Naive thymus-derived CD4-positive, alpha-beta T cell (primary cell): ENCODE measurements around the gene COL9A3. TPM values are rescaled to one million over a fixed set of nuclear protein-coding genes. Genes with fewer than 3 reads are reported as not detected.

ENCODE experiments used
- ATAC-seq: fragments of 150-1000 bp; cut with Tn5 transposase; 2 replicates; pipeline ENCODE4 v1.10.0; 2021; ENCODE audit warnings: mild to moderate bottlenecking, moderate library complexity
- CTCF ChIA-PET: fragments of 350-600 bp; sonication (Branson Sonifier 250); formaldehyde crosslinking; loops from one replicate; lab custom pipeline; 2021; ENCODE audit warnings: antibody characterized with exemption; lab: Charles Lee
- POLR2A ChIA-PET: fragments of 350-600 bp; sonication (Branson Sonifier 250); formaldehyde crosslinking; loops from one replicate; lab custom pipeline; 2021; ENCODE audit warnings: antibody characterized with exemption, inconsistent platforms; lab: Charles Lee
- DNase-seq, 9 donors: peaks; one replicate each; pipeline versions ENCODE4 v3.0.0 to v3.0.0-alpha.2; 2020 to 2022; ENCODE audit warnings: mixed read lengths in 1 of 9
- H3K27ac ChIP-seq: one replicate; pipeline ENCODE4 v1.7.0; 2013; ENCODE audit warnings: mild to moderate bottlenecking, low read depth, low read length, moderate library complexity
- H3K27me3 ChIP-seq, 2 donors: one replicate each; pipeline ENCODE4 v1.7.0; 2013; ENCODE audit warnings: low read length in 2 of 2, mild to moderate bottlenecking in 2 of 2, moderate library complexity in 2 of 2; ENCODE audit not compliant: control insufficient read depth in 2 of 2, insufficient read depth in 2 of 2
- H3K36me3 ChIP-seq, 3 experiments: 1 replicate in 2 of 3; 2 replicates in 1 of 3; pipeline ENCODE4 v1.7.0; 2013; ENCODE audit warnings: low read length in 3 of 3, mild to moderate bottlenecking in 3 of 3, moderate library complexity in 1 of 3; ENCODE audit not compliant: insufficient read depth in 3 of 3, control insufficient read depth in 2 of 3
- H3K4me1 ChIP-seq, 2 donors: one replicate each; pipeline ENCODE4 v1.7.0; 2013; ENCODE audit warnings: low read length in 2 of 2, mild to moderate bottlenecking in 2 of 2, moderate library complexity in 1 of 2; ENCODE audit not compliant: control insufficient read depth in 2 of 2, insufficient read depth in 2 of 2
- H3K4me3 ChIP-seq: 2 replicates; pipeline ENCODE4 v1.7.0; 2013; ENCODE audit warnings: mild to moderate bottlenecking, low read length
- H3K9me3 ChIP-seq, 3 experiments: 1 replicate in 2 of 3; 2 replicates in 1 of 3; pipeline ENCODE4 v1.7.0; 2013; ENCODE audit warnings: low read length in 3 of 3; ENCODE audit not compliant: control insufficient read depth in 2 of 3
- H3K27ac Mint-ChIP-seq, 9 donors: one replicate each; pipeline ENCODE4 v1.8.0; 2020 to 2022; ENCODE audit warnings: mixed read lengths in 9 of 9, mild to moderate bottlenecking in 8 of 9, moderate library complexity in 5 of 9, inconsistent platforms in 2 of 9
- H3K27me3 Mint-ChIP-seq, 5 donors: one replicate each; pipeline ENCODE4 v1.8.0; 2021 to 2022; ENCODE audit warnings: mixed read lengths in 5 of 5, mild to moderate bottlenecking in 1 of 5
- H3K36me3 Mint-ChIP-seq, 5 donors: one replicate each; pipeline ENCODE4 v1.8.0; 2020 to 2022; ENCODE audit warnings: mixed read lengths in 5 of 5, mild to moderate bottlenecking in 3 of 5, inconsistent platforms in 1 of 5
- H3K4me1 Mint-ChIP-seq, 7 donors: one replicate each; pipeline ENCODE4 v1.8.0; 2020 to 2022; ENCODE audit warnings: mixed read lengths in 7 of 7, mild to moderate bottlenecking in 3 of 7, inconsistent platforms in 1 of 7
- H3K4me3 Mint-ChIP-seq, 10 donors: one replicate each; pipeline ENCODE4 v1.8.0; 2020 to 2022; ENCODE audit warnings: mild to moderate bottlenecking in 10 of 10, mixed read lengths in 10 of 10, moderate library complexity in 6 of 10, inconsistent platforms in 2 of 10
- H3K9me3 Mint-ChIP-seq, 11 donors: one replicate each; pipeline ENCODE4 v1.8.0; 2020 to 2022; ENCODE audit warnings: mixed read lengths in 11 of 11, mild to moderate bottlenecking in 4 of 11, inconsistent platforms in 1 of 11, moderate library complexity in 1 of 11
- intact Hi-C, 2 donors: fragments of 100-400 bp; cut with micrococcal nuclease; formaldehyde crosslinking; loops; one replicate each; pipeline ENCODE4 v1.15.1; 2023
- polyA plus RNA-seq, 2 donors: library from polyadenylated mRNA; unstranded; fragments of 300-500 nt; fragmentation: Illumina TruSeq; gene quantifications; one replicate each; pipeline ENCODE4 v1.2.3, GENCODE V29; 2021
- total RNA-seq, 6 experiments: library from RNA in 5 of 6; stranded (reverse) in 5 of 6; gene quantifications; 1 replicate in 5 of 6; 2 replicates in 1 of 6; pipeline ENCODE4 v1.2.3 and lab custom pipeline; 2021 to 2026

Gene COL9A3
- total and polyA plus RNA-seq, 7 experiments from 2014 or later: 0.32 to 0.59 TPM; not detected in 5

GRCh38 chr20:62777528-62777830, 39.4 kb upstream of the COL9A3 start:
- no peaks in the 10 kb centered on the region for H3K36me3 ChIP-seq
- H3K27me3 Mint-ChIP-seq: no peaks in the 10 kb centered on the region
- H3K4me3 ChIP-seq: no peak overlapping the region
- ChIA-PET CTCF (no interaction called here), POLR2A (no interaction called here)
- H3K4me3 Mint-ChIP-seq: peak overlapping the region in 5 of 10 donors; percentile 48 to 91 (median 63)
- H3K4me1 Mint-ChIP-seq: peaks cover 35 to 62% (median 56%) of the 10 kb centered on the region in 7 donors
- H3K36me3 Mint-ChIP-seq: peaks cover 0 to 3% (median 0%) of the 10 kb centered on the region in 5 donors
- no peak overlapping the region for H3K27ac ChIP-seq
- peaks cover 0 to 4% (median 0%) of the 10 kb centered on the region in 11 donors for H3K9me3 Mint-ChIP-seq
- no peaks in the 10 kb centered on the region for H3K9me3 ChIP-seq
- H3K4me1 ChIP-seq: peaks cover 24 to 49% of the 10 kb centered on the region in 2 donors
- H3K27ac Mint-ChIP-seq: peak overlapping the region; percentile 90 to 95 (median 93)
- no peaks in the 10 kb centered on the region for H3K27me3 ChIP-seq
- intact Hi-C loops: loop anchor here (1.0 to 5.0 kb wide), 4 partner anchors 14 to 125 kb away; no protein-coding TSS in a partner anchor
- ATAC-seq (no peak), DNase-seq (no peak)

- H3K4me3 Mint-ChIP-seq: peak overlapping the region in 2 of 10 donors; percentile 20 to 32
- Histone ChIP-seq H3K4me3 (no peak overlapping the region), H3K36me3 (no peaks in the 10 kb centered on the region), H3K27me3 (no peaks in the 10 kb centered on the region), H3K4me1 (peaks cover 24 to 45% of the 10 kb centered on the region in 2 donors), H3K27ac (no peak overlapping the region), H3K9me3 (no peaks in the 10 kb centered on the region)
- H3K4me1 Mint-ChIP-seq: peaks cover 35 to 62% (median 56%) of the 10 kb centered on the region in 7 donors
- intact Hi-C loops: loop anchor here in 1 of 2 donors (5.0 kb wide), 1 partner anchor 126 kb away; no protein-coding TSS in a partner anchor
- ATAC-seq (no peak), DNase-seq (no peak)
- CTCF ChIA-PET: interaction anchor here (1.7 kb wide), 1 partner anchor 30 kb away, joined by 4 read pairs; no protein-coding TSS in a partner anchor
- H3K36me3 Mint-ChIP-seq: peaks cover 0 to 3% (median 0%) of the 10 kb centered on the region in 5 donors
- H3K27ac Mint-ChIP-seq: peak overlapping the region; percentile 19 to 78 (median 42)
- H3K9me3 Mint-ChIP-seq: peaks cover 0 to 4% (median 0%) of the 10 kb centered on the region in 11 donors
- no peaks in the 10 kb centered on the region for H3K27me3 Mint-ChIP-seq
- POLR2A ChIA-PET: no interaction called here
These were observed 38.8 kb upstream of the COL9A3 start for GRCh38 chr20:62778058-62778457.

- ChIA-PET POLR2A (interaction anchor here (0.9 to 1.0 kb wide), 2 partner anchors 16 to 126 kb away, joined by 3 to 6 read pairs; no protein-coding TSS in a partner anchor), CTCF (interaction anchor here (0.5 to 1.7 kb wide), 2 partner anchors 29 to 39 kb away, joined by 3 to 4 read pairs; no protein-coding TSS in a partner anchor)
- Histone ChIP-seq H3K36me3 (no peaks in the 10 kb centered on the region), H3K4me1 (peaks cover 24 to 37% of the 10 kb centered on the region in 2 donors), H3K27ac (no peak overlapping the region), H3K9me3 (no peaks in the 10 kb centered on the region), H3K4me3 (no peak overlapping the region), H3K27me3 (no peaks in the 10 kb centered on the region)
- H3K4me1 Mint-ChIP-seq: peaks cover 32 to 58% (median 50%) of the 10 kb centered on the region in 7 donors
- peaks cover 0 to 4% (median 0%) of the 10 kb centered on the region in 11 donors for H3K9me3 Mint-ChIP-seq
- H3K27ac Mint-ChIP-seq: peak overlapping the region in 8 of 9 donors; percentile 23 to 78 (median 44)
- peaks cover 0 to 3% (median 0%) of the 10 kb centered on the region in 5 donors for H3K36me3 Mint-ChIP-seq
- peak overlapping the region in 1 of 10 donors; percentile 32 for H3K4me3 Mint-ChIP-seq
- H3K27me3 Mint-ChIP-seq: no peaks in the 10 kb centered on the region
- intact Hi-C loops: loop anchor here in 1 of 2 donors (5.0 kb wide), 1 partner anchor 127 kb away; no protein-coding TSS in a partner anchor
- no peak for ATAC-seq
- DNase-seq: no peak
These were observed 38.0 kb upstream of the COL9A3 start for GRCh38 chr20:62778601-62779416.

- H3K36me3 Mint-ChIP-seq: peaks cover 0 to 3% (median 0%) of the 10 kb centered on the region in 5 donors
- ATAC-seq: no peak
- H3K4me1 Mint-ChIP-seq: peaks cover 28 to 52% (median 46%) of the 10 kb centered on the region in 7 donors
- H3K36me3 ChIP-seq: no peaks in the 10 kb centered on the region
- intact Hi-C loops: loop anchor here in 1 of 2 donors (5.0 kb wide), 1 partner anchor 127 kb away; no protein-coding TSS in a partner anchor
- no peak overlapping the region for H3K27ac ChIP-seq
- peak overlapping the region in 1 of 9 donors; percentile 74 for H3K27ac Mint-ChIP-seq
- H3K9me3 Mint-ChIP-seq: peaks cover 0 to 4% (median 0%) of the 10 kb centered on the region in 11 donors
- ChIA-PET POLR2A (interaction anchor here (0.9 to 1.0 kb wide), 2 partner anchors 15 to 127 kb away, joined by 3 to 6 read pairs; no protein-coding TSS in a partner anchor), CTCF (interaction anchor here (0.5 to 1.7 kb wide), 4 partner anchors 13 to 1094 kb away, joined by 3 to 4 read pairs (median 4); no protein-coding TSS in a partner anchor)
- no peaks in the 10 kb centered on the region for H3K27me3 ChIP-seq
- no peaks in the 10 kb centered on the region for H3K27me3 Mint-ChIP-seq
- no peaks in the 10 kb centered on the region for H3K9me3 ChIP-seq
- no peak overlapping the region for H3K4me3 ChIP-seq
- H3K4me1 ChIP-seq: peaks cover 24 to 33% of the 10 kb centered on the region in 2 donors
- H3K4me3 Mint-ChIP-seq: no peak overlapping the region
- DNase-seq: no peak
These were observed 37.5 kb upstream of the COL9A3 start for GRCh38 chr20:62779417-62779685.

- Histone ChIP-seq H3K4me3 (no peak overlapping the region), H3K36me3 (no peaks in the 10 kb centered on the region), H3K4me1 (peaks cover 19 to 24% of the 10 kb centered on the region in 2 donors), H3K9me3 (no peaks in the 10 kb centered on the region), H3K27me3 (no peaks in the 10 kb centered on the region), H3K27ac (no peak overlapping the region)
- DNase-seq (no peak), ATAC-seq (no peak)
- Mint-ChIP-seq H3K27me3 (no peaks in the 10 kb centered on the region), H3K4me3 (no peak overlapping the region), H3K9me3 (peaks cover 0 to 4% (median 0%) of the 10 kb centered on the region in 11 donors), H3K27ac (peak overlapping the region in 1 of 9 donors; percentile 38), H3K4me1 (peaks cover 21 to 44% (median 38%) of the 10 kb centered on the region in 7 donors), H3K36me3 (peaks cover 0 to 3% (median 0%) of the 10 kb centered on the region in 5 donors)
- intact Hi-C loops: no loop called here
- ChIA-PET POLR2A (interaction anchor here (0.7 to 1.0 kb wide), 2 partner anchors 14 to 837 kb away, joined by 3 to 6 read pairs; no protein-coding TSS in a partner anchor), CTCF (interaction anchor here (0.8 kb wide), 1 partner anchor 12 kb away, joined by 3 read pairs; no protein-coding TSS in a partner anchor)
These were observed 36.6 kb upstream of the COL9A3 start for GRCh38 chr20:62780204-62780603.

GRCh38 chr20:62780696-62781095, 36.2 kb upstream of the COL9A3 start:
- DNase-seq (no peak), ATAC-seq (no peak)
- H3K4me1 Mint-ChIP-seq: peaks cover 16 to 39% (median 33%) of the 10 kb centered on the region in 7 donors
- H3K27me3 ChIP-seq: no peaks in the 10 kb centered on the region
- H3K27ac ChIP-seq: no peak overlapping the region
- peaks cover 0 to 3% (median 0%) of the 10 kb centered on the region in 5 donors for H3K36me3 Mint-ChIP-seq
- H3K9me3 ChIP-seq: no peaks in the 10 kb centered on the region
- ChIA-PET POLR2A (no interaction called here), CTCF (interaction anchor here (1.0 kb wide), 1 partner anchor 12 kb away, joined by 3 read pairs; no protein-coding TSS in a partner anchor)
- H3K4me3 Mint-ChIP-seq: no peak overlapping the region
- H3K27me3 Mint-ChIP-seq: no peaks in the 10 kb centered on the region
- no peaks in the 10 kb centered on the region for H3K36me3 ChIP-seq
- H3K4me3 ChIP-seq: no peak overlapping the region
- peaks cover 0 to 4% (median 0%) of the 10 kb centered on the region in 11 donors for H3K9me3 Mint-ChIP-seq
- peaks cover 14 to 19% of the 10 kb centered on the region in 2 donors for H3K4me1 ChIP-seq
- H3K27ac Mint-ChIP-seq: peak overlapping the region in 2 of 9 donors; percentile 19 to 38
- intact Hi-C loops: no loop called here
